Measurements from ENCODE around the gene C9orf85.

DNA sequence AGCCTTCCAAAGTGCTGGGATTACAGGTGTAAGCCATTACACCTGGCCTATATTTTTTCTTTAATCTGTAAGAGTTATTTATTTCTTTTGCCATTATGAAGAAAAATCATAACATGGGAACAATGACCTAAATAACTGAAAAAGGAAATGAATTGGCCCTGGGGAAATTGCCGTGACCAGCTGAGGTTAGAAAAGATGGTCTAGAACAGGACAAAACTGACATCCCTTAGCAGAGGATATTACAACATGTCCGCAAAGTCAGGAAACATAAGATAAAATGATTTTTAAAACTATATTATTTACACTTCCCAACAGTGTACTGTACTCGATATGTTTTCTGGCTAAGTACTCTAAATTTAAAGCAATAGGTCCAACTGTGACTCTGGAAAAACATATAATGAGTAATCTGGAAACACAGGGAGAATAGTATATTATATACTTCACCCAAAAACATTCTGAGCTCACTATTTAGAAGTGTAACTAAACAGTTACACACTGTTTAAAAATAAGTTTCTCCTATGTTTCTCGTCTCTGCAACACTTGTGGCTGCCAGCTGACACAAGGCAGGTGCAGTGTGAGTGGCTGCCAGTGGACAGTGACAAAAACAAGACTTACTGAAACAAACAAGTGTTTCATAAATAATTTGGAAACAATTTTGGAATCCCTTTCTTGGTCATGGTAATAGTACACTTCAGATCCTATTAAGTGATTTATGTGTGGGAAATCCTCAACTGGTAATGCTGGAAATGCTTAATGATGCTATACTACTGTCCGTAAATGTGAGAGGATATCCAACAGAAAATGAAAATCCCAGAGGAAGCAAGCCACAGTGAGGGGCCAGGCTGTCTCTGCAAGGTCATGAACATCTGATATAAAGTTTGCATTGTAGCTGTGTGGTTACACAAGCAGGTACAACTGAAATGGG, 69.1 kb downstream of the C9orf85 start:
- TF ChIP-seq SUZ12 (IDR thresholded peaks at IDR 0.05; ENCODE audit: extremely low read depth, insufficient read depth, insufficient read length): no peak
- TF ChIP-seq YY1 (IDR thresholded peaks at IDR 0.05; ENCODE audit: insufficient read depth, insufficient read length): no peak
- no peak for TF ChIP-seq ZNF274 (IDR thresholded peaks at IDR 0.05; ENCODE audit: low read depth, low read length)
